DOHH2 (cell line): ENCODE data around the gene IL36A.

Experiments used
- H3F3A ChIP-seq: fragments of 200-600 bp; sonication (generic), shearing (Covaris generic); 2 replicates; pipeline ENCODE4 v1.6.0; 2016; ENCODE audit warnings: antibody characterized with exemption, mild to moderate bottlenecking; ENCODE audit not compliant: control insufficient read depth, insufficient read depth
- H3K27ac ChIP-seq: fragments of 200-600 bp; sonication (generic); 2 replicates; pipeline ENCODE4 v1.5.1; 2014; ENCODE audit warnings: low read depth, mild to moderate bottlenecking, low read length, moderate library complexity
- H3K27me3 ChIP-seq: fragments of 200-600 bp; sonication (generic); 2 replicates; pipeline ENCODE4 v1.6.1; 2014; ENCODE audit warnings: mild to moderate bottlenecking, low read length, mixed read lengths; ENCODE audit not compliant: control insufficient read depth
- H3K36me3 ChIP-seq: fragments of 200-600 bp; sonication (generic); 2 replicates; pipeline ENCODE4 v1.6.1; 2014; ENCODE audit warnings: mild to moderate bottlenecking, low read length, moderate library complexity, mixed read lengths; ENCODE audit not compliant: control insufficient read depth
- H3K4me1 ChIP-seq: fragments of 200-600 bp; sonication (generic); 2 replicates; pipeline ENCODE4 v1.6.1; 2014; ENCODE audit warnings: mild to moderate bottlenecking, low read length, mixed read lengths; ENCODE audit not compliant: control insufficient read depth
- H3K4me2 ChIP-seq: fragments of 200-600 bp; sonication (generic); 2 replicates; pipeline ENCODE4 v1.6.0; 2014; ENCODE audit warnings: mild to moderate bottlenecking, low read length, moderate library complexity
- H3K4me3 ChIP-seq: fragments of 200-600 bp; sonication (generic); 2 replicates; pipeline ENCODE4 v1.5.1; 2014; ENCODE audit warnings: mild to moderate bottlenecking, low read length, mixed read lengths
- H3K79me2 ChIP-seq: fragments of 200-600 bp; sonication (generic); 2 replicates; pipeline ENCODE4 v1.6.1; 2014; ENCODE audit warnings: mild to moderate bottlenecking, low read length, mixed read lengths; ENCODE audit not compliant: control insufficient read depth
- H3K9me2 ChIP-seq: fragments of 200-600 bp; sonication (generic); replicated peaks from 2 replicates; pipeline ENCODE4 v1.6.1; 2014; ENCODE audit warnings: mild to moderate bottlenecking, low read length, mixed read lengths; ENCODE audit not compliant: control insufficient read depth
- H3K9me3 ChIP-seq: fragments of 200-600 bp; sonication (generic); 2 replicates; pipeline ENCODE4 v1.6.1; 2014; ENCODE audit warnings: antibody characterized with exemption, low read length, mixed read lengths; ENCODE audit not compliant: control insufficient read depth, insufficient read depth
- H4K20me1 ChIP-seq: fragments of 200-600 bp; sonication (generic); 2 replicates; pipeline ENCODE4 v1.6.0; 2014; ENCODE audit warnings: low read depth, mild to moderate bottlenecking, antibody characterized with exemption, low read length, moderate library complexity; ENCODE audit not compliant: control insufficient read depth, insufficient read depth
- EZH2phosphoT487 ChIP-seq: fragments of 200-600 bp; sonication (generic); IDR thresholded peaks from 2 replicates; pipeline ENCODE4 v1.6.1; 2017; ENCODE audit warnings: borderline replicate concordance, mild to moderate bottlenecking, antibody characterized with exemption, low read length, moderate library complexity, mixed read lengths
- TF ChIP-seq, protein P1 (sequence below): fragments of 200-600 bp; sonication (generic); IDR thresholded peaks from one replicate; pipeline ENCODE4 v1.5.1; 2014; ENCODE audit warnings: antibody characterized with exemption, mild to moderate bottlenecking, low read depth, low read length; ENCODE audit not compliant: poor library complexity, severe bottlenecking

The IL36A gene

GRCh38 chr2:113050921-113051895 lies 45.9 kb downstream of the IL36A start:
- H3K27me3 ChIP-seq: no peaks in the 10 kb centered on the region

GRCh38 chr2:113052396-113052917 lies 47.2 kb downstream of the IL36A start, which contains the start of gene IL36B:
TSS of gene IL36B (minus strand) at chr2:113052867.
- H3K27ac ChIP-seq: no peak within 1 kb of the TSS
- no peaks in the 10 kb centered on the region for H3K36me3 ChIP-seq
- no peaks in the 10 kb centered on the region for H3K27me3 ChIP-seq
- no peak within 1 kb of the TSS for H3K4me2 ChIP-seq
- H3K4me3 ChIP-seq: no peak within 1 kb of the TSS
- H3K9me3 ChIP-seq: peaks cover 11% of the 10 kb centered on the region
- no peak for TF ChIP-seq EZH2phosphoT487
- TF ChIP-seq, protein P1, sequence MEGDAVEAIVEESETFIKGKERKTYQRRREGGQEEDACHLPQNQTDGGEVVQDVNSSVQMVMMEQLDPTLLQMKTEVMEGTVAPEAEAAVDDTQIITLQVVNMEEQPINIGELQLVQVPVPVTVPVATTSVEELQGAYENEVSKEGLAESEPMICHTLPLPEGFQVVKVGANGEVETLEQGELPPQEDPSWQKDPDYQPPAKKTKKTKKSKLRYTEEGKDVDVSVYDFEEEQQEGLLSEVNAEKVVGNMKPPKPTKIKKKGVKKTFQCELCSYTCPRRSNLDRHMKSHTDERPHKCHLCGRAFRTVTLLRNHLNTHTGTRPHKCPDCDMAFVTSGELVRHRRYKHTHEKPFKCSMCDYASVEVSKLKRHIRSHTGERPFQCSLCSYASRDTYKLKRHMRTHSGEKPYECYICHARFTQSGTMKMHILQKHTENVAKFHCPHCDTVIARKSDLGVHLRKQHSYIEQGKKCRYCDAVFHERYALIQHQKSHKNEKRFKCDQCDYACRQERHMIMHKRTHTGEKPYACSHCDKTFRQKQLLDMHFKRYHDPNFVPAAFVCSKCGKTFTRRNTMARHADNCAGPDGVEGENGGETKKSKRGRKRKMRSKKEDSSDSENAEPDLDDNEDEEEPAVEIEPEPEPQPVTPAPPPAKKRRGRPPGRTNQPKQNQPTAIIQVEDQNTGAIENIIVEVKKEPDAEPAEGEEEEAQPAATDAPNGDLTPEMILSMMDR: no peak
- H3K9me2 ChIP-seq: no peaks in the 10 kb centered on the region
- H4K20me1 ChIP-seq: no peaks in the 10 kb centered on the region
- H3K79me2 ChIP-seq: no peaks in the 10 kb centered on the region
- H3K4me1 ChIP-seq: no peaks in the 10 kb centered on the region
- H3F3A ChIP-seq: no peaks in the 10 kb centered on the region

More at GRCh38 chr2:113050921-113051895, 45.9 kb downstream of the IL36A start:
- Histone ChIP-seq H3K4me1 (no peaks in the 10 kb centered on the region), H3K4me3 (no peak overlapping the region), H3K27ac (no peak overlapping the region), H3K9me2 (no peaks in the 10 kb centered on the region), H3F3A (no peaks in the 10 kb centered on the region), H3K79me2 (no peaks in the 10 kb centered on the region), H3K4me2 (no peak overlapping the region), H3K9me3 (peaks cover 11% of the 10 kb centered on the region), H4K20me1 (no peaks in the 10 kb centered on the region), H3K36me3 (no peaks in the 10 kb centered on the region)
- TF ChIP-seq, protein P1: peak; percentile 22
- TF ChIP-seq EZH2phosphoT487: no peak

- H4K20me1 ChIP-seq: no peaks in the 10 kb centered on the region
- H3K4me2 ChIP-seq: no peak overlapping the region
- H3K27me3 ChIP-seq: no peaks in the 10 kb centered on the region
- no peak overlapping the region for H3K27ac ChIP-seq
- no peaks in the 10 kb centered on the region for H3F3A ChIP-seq
- no peaks in the 10 kb centered on the region for H3K79me2 ChIP-seq
- TF ChIP-seq, protein P1: no peak
- no peak for TF ChIP-seq EZH2phosphoT487
- H3K9me2 ChIP-seq: no peaks in the 10 kb centered on the region
- H3K9me3 ChIP-seq: peaks cover 11% of the 10 kb centered on the region
- no peak overlapping the region for H3K4me3 ChIP-seq
- no peaks in the 10 kb centered on the region for H3K4me1 ChIP-seq
- no peaks in the 10 kb centered on the region for H3K36me3 ChIP-seq
These were observed 48.4 kb downstream of the IL36A start for GRCh38 chr2:113053666-113054065.
